BLaER1 treated with 17β-estradiol and CSF1 and Interleukin-3, amounts not matched to agents 10 nM and 100 nM (cell line): ENCODE measurements around the gene GGNBP2.
A peak's percentile ranks its signal among the peaks of the same experiment; 100 is the strongest.

ENCODE experiments used
- H3K27ac ChIP-seq, 11 experiments: shearing (Covaris generic); formaldehyde crosslinking; 2 replicates each; pipeline ENCODE4 v1.8.1; 2022
- H3K27me3 ChIP-seq, 11 experiments: shearing (Covaris generic); formaldehyde crosslinking; 2 replicates each; pipeline ENCODE4 v1.8.1; 2022
- H3K36me3 ChIP-seq, 11 experiments: shearing (Covaris generic); formaldehyde crosslinking; 2 replicates each; pipeline ENCODE4 v1.8.1; 2022
- H3K4me1 ChIP-seq, 10 experiments: shearing (Covaris generic); formaldehyde crosslinking; 2 replicates each; pipeline ENCODE4 v1.8.1; 2022
- H3K4me2 ChIP-seq, 11 experiments: shearing (Covaris generic); formaldehyde crosslinking; 2 replicates each; pipeline ENCODE4 v1.8.1; 2022
- H3K4me3 ChIP-seq, 10 experiments: shearing (Covaris generic); formaldehyde crosslinking; 2 replicates each; pipeline ENCODE4 v1.8.1; 2022
- H3K9ac ChIP-seq, 11 experiments: shearing (Covaris generic); formaldehyde crosslinking; 2 replicates each; pipeline ENCODE4 v1.8.1; 2022
- H3K9me3 ChIP-seq, 11 experiments: shearing (Covaris generic); formaldehyde crosslinking; replicated peaks in 1 of 11; 2 replicates each; pipeline ENCODE4 v1.8.1; 2022
- H4K20me1 ChIP-seq, 11 experiments: shearing (Covaris generic); formaldehyde crosslinking; 2 replicates each; pipeline ENCODE4 v1.8.1; 2022
- Cebpa-rat ChIP-seq, 11 experiments: shearing (Covaris generic); IDR thresholded peaks; 2 replicates each; pipeline ENCODE4 v1.8.1; 2022

The GGNBP2 gene

DNA sequence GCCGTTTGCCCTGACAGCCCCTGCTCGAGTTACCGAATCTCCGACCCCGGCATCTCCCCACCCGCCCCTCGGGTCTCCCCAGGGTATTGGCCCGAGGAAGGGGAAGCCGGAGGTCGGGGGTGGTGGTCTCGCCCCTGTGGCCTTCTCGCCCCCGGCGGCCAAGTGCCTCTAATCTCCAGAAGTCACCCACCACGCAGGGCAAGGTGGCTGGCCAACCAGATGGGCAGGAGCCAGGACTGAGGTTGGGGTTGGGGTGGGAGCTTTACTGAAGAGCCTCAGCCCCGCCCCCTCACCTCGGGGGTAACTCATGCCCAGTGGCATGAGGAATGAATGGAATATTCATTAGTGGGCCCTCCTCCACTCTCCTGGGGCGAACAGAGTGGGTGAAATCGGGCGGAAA is 47.6 kb downstream of the GGNBP2 start:
- Histone ChIP-seq H3K9me3 (no peaks in the 10 kb centered on the region), H3K4me1 (peaks cover 23 to 28% (median 25%) of the 10 kb centered on the region in 10 experiments), H3K4me2 (peak overlapping the region; percentile 90 to 98 (median 97)), H4K20me1 (peaks cover 10 to 53% (median 39%) of the 10 kb centered on the region in 11 experiments; a peak in 18 of 22 replicates), H3K4me3 (peak overlapping the region; percentile 75 to 95 (median 92)), H3K36me3 (peaks cover 23 to 39% (median 33%) of the 10 kb centered on the region in 11 experiments), H3K27ac (peak overlapping the region in 10 of 11 experiments; percentile 65 to 85 (median 82); a peak in 20 of 22 replicates), H3K27me3 (no peaks in the 10 kb centered on the region), H3K9ac (peak overlapping the region; percentile 80 to 96 (median 90))
- TF ChIP-seq Cebpa-rat (IDR thresholded peaks at IDR 0.05): no peak

DNA sequence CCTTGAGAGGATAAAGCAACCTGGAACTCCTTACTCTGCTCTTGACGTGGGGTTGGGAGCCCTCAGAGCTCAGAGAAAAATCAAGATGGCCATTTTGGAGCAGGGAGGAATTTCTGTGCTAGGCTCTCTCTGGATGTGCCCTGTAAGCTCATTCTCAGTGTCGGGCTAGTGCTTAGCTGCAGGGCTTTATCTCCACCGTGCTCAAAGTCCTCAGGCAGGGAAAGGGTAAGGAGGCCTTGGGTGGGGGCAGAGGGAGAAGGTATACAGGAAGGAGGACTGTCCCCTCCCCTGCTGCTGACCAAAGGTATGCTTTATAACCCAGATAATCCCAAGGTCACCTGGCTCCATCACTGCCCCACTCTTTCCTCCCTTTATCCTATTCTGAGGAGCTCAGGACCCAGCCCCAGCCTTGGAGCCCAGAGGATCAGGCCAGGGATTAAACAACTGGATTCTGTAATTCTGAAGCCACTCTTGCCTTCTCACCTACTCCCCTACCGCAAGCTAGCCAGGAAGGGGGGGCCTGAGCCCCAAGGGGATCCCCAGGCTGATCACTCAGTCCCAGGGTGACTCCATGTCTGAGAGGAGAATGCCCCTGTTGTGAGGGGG is 48.1 kb downstream of the GGNBP2 start:
- H3K9ac ChIP-seq: peak overlapping the region; percentile 80 to 96 (median 90); a peak in 20 of 22 replicates
- no peaks in the 10 kb centered on the region for H3K9me3 ChIP-seq
- H3K27ac ChIP-seq: peak overlapping the region in 3 of 11 experiments; percentile 81 to 85 (median 84); a peak in 1 of 22 replicates
- H3K36me3 ChIP-seq: peaks cover 18 to 37% (median 28%) of the 10 kb centered on the region in 11 experiments
- H3K4me1 ChIP-seq: peaks cover 23 to 28% (median 25%) of the 10 kb centered on the region in 10 experiments
- peaks cover 8 to 48% (median 35%) of the 10 kb centered on the region in 11 experiments; a peak in 18 of 22 replicates for H4K20me1 ChIP-seq
- no peak for TF ChIP-seq Cebpa-rat (IDR thresholded peaks at IDR 0.05)
- no peaks in the 10 kb centered on the region for H3K27me3 ChIP-seq
- peak overlapping the region; percentile 90 to 98 (median 97) for H3K4me2 ChIP-seq
- H3K4me3 ChIP-seq: peak overlapping the region; percentile 75 to 95 (median 92)

DNA sequence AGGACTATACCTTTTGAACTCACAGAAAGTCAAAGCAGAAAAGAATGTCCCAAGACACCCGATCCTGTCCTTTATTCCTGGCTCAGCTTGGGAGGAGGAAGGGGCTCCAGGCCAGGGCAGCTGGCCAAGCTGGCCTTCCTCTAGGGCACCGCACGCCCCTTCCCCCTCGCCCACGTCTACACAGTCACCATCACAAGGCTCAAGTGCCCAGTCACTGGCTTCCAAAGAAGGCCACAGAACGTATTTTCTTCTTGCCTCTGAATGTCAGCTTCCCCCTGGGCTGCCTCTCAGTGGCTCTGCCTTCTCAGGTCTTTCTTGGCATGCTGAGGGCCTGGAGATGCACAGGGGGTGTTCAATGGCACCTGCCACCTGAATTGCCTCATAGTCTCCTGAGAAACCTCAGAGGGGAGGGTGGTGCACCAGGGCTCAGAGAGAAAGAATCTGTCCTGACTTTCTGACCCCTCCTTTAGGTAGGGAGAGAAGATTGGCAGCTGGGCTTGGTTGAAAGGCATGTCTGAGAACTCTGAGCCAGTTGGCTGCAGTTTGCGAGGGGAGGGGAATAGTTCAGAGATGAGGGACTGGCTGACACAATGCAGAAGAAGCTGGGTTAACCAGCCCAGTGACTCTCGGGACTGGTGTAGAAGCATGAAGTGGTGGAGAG is 49.1 kb downstream of the GGNBP2 start:
- Histone ChIP-seq H3K27ac (no peak overlapping the region), H3K4me1 (peaks cover 23 to 28% (median 25%) of the 10 kb centered on the region in 10 experiments), H3K9ac (peak overlapping the region in 2 of 11 experiments; percentile 91 to 92; a peak in 2 of 22 replicates), H4K20me1 (peaks cover 7 to 45% (median 26%) of the 10 kb centered on the region in 11 experiments; a peak in 17 of 22 replicates), H3K36me3 (peaks cover 9 to 30% (median 19%) of the 10 kb centered on the region in 11 experiments), H3K4me2 (peak overlapping the region; percentile 90 to 98 (median 97); a peak in 21 of 22 replicates), H3K4me3 (no peak overlapping the region), H3K9me3 (no peaks in the 10 kb centered on the region), H3K27me3 (no peaks in the 10 kb centered on the region)
- TF ChIP-seq Cebpa-rat (IDR thresholded peaks at IDR 0.05): no peak

DNA sequence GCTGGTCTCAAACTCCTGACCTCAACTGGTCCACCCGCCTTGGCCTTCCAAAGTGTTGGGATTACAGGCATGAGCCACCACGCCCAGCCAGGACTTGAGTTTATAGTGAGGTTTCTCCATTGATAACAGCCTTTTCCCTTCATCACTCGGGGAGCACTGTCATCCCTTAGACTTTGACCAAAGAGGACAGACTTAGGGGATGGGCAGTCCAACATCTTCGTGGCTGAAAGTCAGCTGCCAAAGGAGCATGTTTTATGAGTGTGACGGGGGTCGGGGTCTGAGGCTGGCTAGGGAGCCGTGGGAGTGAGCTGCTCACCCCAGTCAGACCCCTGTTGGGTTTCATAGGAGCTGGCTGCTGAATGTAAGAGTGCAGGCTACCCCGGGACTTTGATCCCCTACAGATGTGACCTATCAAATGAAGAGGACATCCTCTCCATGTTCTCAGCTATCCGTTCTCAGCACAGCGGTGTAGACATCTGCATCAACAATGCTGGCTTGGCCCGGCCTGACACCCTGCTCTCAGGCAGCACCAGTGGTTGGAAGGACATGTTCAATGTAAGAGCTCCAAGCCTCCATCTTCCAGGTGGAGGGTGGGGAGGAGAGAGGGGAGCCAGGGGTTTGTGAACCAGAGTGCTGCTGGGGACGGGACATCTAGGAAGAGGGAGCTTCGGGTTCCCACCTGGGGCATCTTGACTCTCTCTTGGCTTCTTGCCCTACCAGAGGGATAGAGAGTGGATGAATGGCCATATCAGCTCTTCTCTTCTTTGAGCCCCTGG is 50.1 kb downstream of the GGNBP2 start:
- peaks cover 0 to 20% (median 8%) of the 10 kb centered on the region in 11 experiments; a peak in 16 of 22 replicates for H3K36me3 ChIP-seq
- H4K20me1 ChIP-seq: peaks cover 5 to 45% (median 16%) of the 10 kb centered on the region in 11 experiments; a peak in 17 of 22 replicates
- H3K27ac ChIP-seq: no peak overlapping the region
- peaks cover 23 to 28% (median 25%) of the 10 kb centered on the region in 10 experiments for H3K4me1 ChIP-seq
- no peak for TF ChIP-seq Cebpa-rat (IDR thresholded peaks at IDR 0.05)
- no peak overlapping the region for H3K9ac ChIP-seq
- H3K9me3 ChIP-seq: no peaks in the 10 kb centered on the region
- H3K4me2 ChIP-seq: no peak overlapping the region
- H3K27me3 ChIP-seq: no peaks in the 10 kb centered on the region
- H3K4me3 ChIP-seq: no peak overlapping the region

DNA sequence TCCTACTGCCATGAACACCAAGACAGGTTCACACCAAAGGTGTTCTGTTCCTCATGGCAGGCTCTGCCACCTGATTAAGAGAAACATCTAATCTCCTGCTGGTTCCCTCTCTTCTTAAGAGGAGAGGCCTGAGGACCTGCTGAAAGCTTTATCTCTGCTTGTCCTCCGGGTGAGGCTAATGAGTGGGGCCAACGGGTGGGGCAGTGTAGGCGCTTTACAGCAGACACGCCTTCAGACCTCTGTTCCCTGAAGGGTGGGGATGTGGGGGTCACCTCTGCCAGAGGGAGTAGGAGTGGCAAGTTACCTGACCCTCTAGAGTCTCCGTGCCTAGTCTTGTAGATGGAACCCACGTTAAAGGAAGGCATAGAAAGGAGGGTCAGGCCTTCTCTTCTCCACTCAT is 52.5 kb downstream of the GGNBP2 start:
- H4K20me1 ChIP-seq: peaks cover 0 to 31% (median 5%) of the 10 kb centered on the region in 11 experiments; a peak in 7 of 22 replicates
- H3K27me3 ChIP-seq: no peaks in the 10 kb centered on the region
- H3K4me3 ChIP-seq: no peak overlapping the region
- no peaks in the 10 kb centered on the region for H3K9me3 ChIP-seq
- H3K4me2 ChIP-seq: no peak overlapping the region
- no peak overlapping the region for H3K9ac ChIP-seq
- no peak for TF ChIP-seq Cebpa-rat (IDR thresholded peaks at IDR 0.05)
- peaks cover 0 to 20% (median 0%) of the 10 kb centered on the region in 11 experiments; a peak in 3 of 22 replicates for H3K36me3 ChIP-seq
- H3K27ac ChIP-seq: no peak overlapping the region
- H3K4me1 ChIP-seq: peaks cover 28 to 34% (median 30%) of the 10 kb centered on the region in 10 experiments

DNA sequence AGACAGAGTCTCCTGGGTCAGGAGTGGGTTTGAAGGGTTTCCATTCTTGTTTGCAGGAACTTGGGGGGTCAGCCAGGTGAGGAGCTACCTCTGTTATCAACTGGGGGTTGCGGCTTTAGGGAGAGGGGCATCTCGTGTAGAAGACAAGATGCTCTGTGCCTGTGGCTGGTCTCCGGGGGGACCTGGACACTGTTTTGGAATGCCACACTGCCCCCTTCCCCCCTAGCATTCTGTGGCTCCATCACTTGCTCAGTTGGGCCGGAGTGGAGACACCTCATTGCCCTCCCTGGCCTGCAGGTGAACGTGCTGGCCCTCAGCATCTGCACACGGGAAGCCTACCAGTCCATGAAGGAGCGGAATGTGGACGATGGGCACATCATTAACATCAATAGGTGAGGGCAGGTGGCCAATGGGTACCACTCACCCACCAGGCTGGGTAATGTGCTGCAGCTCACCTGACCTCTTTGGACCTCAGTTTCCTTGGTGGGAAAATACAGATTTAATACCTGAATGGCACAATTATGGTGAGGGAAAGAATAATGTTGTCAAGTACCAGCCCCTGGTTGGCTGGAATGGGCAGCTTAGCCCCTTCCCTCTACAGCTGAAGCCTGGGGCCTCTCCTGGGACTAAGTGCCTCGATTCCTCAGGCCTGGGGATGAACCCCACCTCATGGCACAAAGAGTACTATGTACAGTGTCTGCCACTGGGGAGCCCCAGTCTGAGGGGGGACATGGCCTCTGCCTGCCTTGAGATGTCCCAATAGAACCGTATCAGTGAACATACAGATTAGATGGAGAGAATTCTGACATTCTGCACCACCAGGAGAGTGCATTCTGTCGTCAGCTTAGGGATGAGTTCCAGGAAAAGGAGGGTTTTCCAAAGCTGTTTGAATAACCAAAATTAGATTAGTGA is 53.4 kb downstream of the GGNBP2 start:
- Histone ChIP-seq H3K9ac (no peak overlapping the region), H4K20me1 (peaks cover 0 to 30% (median 6%) of the 10 kb centered on the region in 11 experiments; a peak in 10 of 22 replicates), H3K36me3 (peaks cover 0 to 20% (median 0%) of the 10 kb centered on the region in 11 experiments; a peak in 3 of 22 replicates), H3K4me2 (no peak overlapping the region), H3K9me3 (no peaks in the 10 kb centered on the region), H3K4me3 (no peak overlapping the region), H3K4me1 (peaks cover 19 to 29% (median 23%) of the 10 kb centered on the region in 10 experiments), H3K27me3 (no peaks in the 10 kb centered on the region), H3K27ac (no peak overlapping the region)
- no peak for TF ChIP-seq Cebpa-rat (IDR thresholded peaks at IDR 0.05)

DNA sequence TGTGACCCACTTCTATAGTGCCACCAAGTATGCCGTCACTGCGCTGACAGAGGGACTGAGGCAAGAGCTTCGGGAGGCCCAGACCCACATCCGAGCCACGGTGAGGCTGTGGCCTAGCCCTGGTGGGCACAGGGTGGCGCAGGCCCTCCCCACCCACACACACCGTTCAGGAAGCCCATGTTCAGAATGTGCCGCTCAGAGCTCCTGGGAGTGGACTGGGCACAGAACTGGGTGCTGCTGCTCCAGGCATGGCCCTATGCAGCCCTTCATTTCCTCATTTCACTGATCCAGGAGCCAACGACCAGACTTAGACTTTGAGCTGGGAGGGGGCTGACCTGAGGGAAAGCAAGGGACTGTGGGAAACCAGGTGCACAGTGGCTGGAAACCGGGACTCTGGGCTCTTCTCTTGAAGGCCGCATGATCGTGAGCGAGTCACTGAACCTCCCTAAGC is 54.3 kb downstream of the GGNBP2 start:
- Histone ChIP-seq H4K20me1 (peaks cover 0 to 29% (median 10%) of the 10 kb centered on the region in 11 experiments; a peak in 17 of 22 replicates), H3K4me3 (no peak overlapping the region), H3K27ac (no peak overlapping the region), H3K4me2 (no peak overlapping the region), H3K36me3 (peaks cover 0 to 24% (median 0%) of the 10 kb centered on the region in 11 experiments; a peak in 6 of 22 replicates), H3K4me1 (peaks cover 19 to 30% (median 23%) of the 10 kb centered on the region in 10 experiments), H3K9me3 (no peaks in the 10 kb centered on the region), H3K27me3 (no peaks in the 10 kb centered on the region), H3K9ac (no peak overlapping the region)
- no peak for TF ChIP-seq Cebpa-rat (IDR thresholded peaks at IDR 0.05)
